ENCODE data around the gene PLA1A. TPM values are rescaled to one million over a fixed set of nuclear protein-coding genes. Genes with fewer than 3 reads are reported as not detected.
"Not testable (repeated sequence)": the region's sequence is repeated elsewhere in the genome, so short reads cannot be mapped to it uniquely, and the experiment has no call there.

Gene PLA1A
- total RNA-seq, 1 donor from 2014 or later, result 1.1 TPM

DNA sequence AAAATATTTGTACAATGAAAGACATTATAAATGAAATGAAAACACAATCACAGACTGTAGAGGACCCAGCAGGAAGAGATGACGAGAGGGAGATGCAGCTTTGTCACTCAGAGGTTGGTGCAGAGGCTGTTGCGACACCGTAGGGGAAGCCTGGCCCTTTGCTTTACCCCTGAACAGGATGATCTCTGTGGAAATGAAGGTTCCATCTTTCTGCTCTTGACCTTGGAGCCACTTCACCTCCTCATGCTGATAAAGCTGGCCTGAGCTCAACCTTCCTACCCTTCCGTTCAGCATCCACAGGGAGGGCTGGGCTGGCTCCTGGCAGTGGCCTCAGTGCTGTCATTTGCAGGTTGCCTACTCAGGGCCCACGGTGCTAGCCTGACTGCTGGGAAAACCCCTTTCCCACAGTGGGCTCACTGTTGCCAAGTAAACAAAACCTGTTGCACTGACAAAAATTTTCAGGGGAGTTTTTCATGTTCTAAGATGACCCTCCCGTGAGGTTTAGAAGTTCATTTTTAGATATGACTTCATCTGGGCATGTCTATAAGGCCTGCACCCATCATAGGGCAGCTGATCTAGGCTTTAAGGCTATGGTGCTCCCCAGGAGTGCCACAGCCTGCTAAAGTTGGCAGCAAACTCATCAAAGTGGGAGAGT, 35.3 kb upstream of the PLA1A start:
- peak; percentile 76 for ATAC-seq (ENCODE audit: low read depth)
- Mint-ChIP-seq H3K27ac (peak overlapping the region; percentile 99), H3K4me1 (peaks cover 78% of the 10 kb centered on the region), H3K27me3 (no peaks in the 10 kb centered on the region), H3K9me3 (no peaks in the 10 kb centered on the region), H3K4me3 (peak overlapping the region; percentile 87), H3K36me3 (ENCODE audit: low read depth) (peaks cover 20% of the 10 kb centered on the region)
- ChIA-PET CTCF (interaction anchor here (0.9 to 2.1 kb wide), 3 partner anchors 18 to 119 kb away, joined by 3 to 12 read pairs (median 4); partner anchors contain the start of gene ADPRH), POLR2A (interaction anchor here (0.6 to 2.2 kb wide), 17 partner anchors 9 to 240 kb away, joined by 3 to 40 read pairs (median 4); partner anchors contain the start of genes ADPRH, COX17, TIMMDC1 and TMEM39A)
- peak; percentile 74 for DNase-seq
- intact Hi-C loops (cut with micrococcal nuclease), result loop anchor here (1.0 kb wide), 9 partner anchors 17 to 532 kb away; partner anchors contain the start of genes ADPRH, ARHGAP31, COX17 and GSK3B
- TF ChIP-seq, protein P1, sequence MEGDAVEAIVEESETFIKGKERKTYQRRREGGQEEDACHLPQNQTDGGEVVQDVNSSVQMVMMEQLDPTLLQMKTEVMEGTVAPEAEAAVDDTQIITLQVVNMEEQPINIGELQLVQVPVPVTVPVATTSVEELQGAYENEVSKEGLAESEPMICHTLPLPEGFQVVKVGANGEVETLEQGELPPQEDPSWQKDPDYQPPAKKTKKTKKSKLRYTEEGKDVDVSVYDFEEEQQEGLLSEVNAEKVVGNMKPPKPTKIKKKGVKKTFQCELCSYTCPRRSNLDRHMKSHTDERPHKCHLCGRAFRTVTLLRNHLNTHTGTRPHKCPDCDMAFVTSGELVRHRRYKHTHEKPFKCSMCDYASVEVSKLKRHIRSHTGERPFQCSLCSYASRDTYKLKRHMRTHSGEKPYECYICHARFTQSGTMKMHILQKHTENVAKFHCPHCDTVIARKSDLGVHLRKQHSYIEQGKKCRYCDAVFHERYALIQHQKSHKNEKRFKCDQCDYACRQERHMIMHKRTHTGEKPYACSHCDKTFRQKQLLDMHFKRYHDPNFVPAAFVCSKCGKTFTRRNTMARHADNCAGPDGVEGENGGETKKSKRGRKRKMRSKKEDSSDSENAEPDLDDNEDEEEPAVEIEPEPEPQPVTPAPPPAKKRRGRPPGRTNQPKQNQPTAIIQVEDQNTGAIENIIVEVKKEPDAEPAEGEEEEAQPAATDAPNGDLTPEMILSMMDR (IDR thresholded peaks at IDR 0.05), result no peak

DNA sequence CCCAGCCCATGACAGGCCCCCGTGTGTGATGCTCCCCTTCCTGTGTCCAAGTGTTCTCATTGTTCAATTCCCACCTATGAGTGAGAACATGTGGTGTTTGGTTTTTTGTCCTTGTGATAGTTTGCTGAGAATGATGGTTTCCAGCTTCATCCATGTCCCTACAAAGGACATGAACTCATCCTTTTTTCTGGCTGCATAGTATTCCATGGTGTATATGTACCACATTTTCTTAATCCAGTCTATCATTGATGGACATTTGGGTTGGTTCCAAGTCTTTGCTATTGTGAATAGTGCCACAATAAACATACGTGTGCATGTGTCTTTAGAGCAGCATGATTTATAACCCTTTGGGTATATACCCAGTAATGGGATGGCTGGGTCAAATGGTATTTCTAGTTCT, 34.4 kb upstream of the PLA1A start:
- peak overlapping the region; percentile 99 for H3K27ac Mint-ChIP-seq
- POLR2A ChIA-PET, result interaction anchor here (0.6 to 2.2 kb wide), 12 partner anchors 10 to 241 kb away, joined by 3 to 40 read pairs (median 8); partner anchors contain the start of genes ADPRH, COX17, TIMMDC1 and TMEM39A

DNA sequence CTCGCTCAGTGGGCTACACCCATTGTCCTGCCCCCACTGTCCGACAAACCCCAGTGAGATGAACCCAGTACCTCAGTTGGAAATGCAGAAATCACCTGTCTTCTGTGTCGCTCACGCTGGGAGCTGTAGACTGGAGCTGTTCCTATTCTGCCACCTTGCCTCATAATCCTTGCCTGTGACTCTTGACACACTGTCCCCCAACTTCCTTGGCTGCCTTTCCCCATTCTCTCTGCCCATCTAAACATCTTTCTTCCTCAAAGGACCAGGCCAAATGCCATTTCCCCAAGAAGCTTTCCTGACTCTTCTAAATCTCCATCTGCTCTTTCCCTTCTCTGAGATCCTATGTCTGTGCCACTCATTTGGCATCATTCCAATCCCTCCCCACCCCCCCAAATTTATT, 28.5 kb upstream of the PLA1A start:
- peaks cover 27% of the 10 kb centered on the region for H3K4me1 Mint-ChIP-seq
- H3K9me3 Mint-ChIP-seq, result no peaks in the 10 kb centered on the region
- TF ChIP-seq, protein P1 (IDR thresholded peaks at IDR 0.05), result no peak
- H3K36me3 Mint-ChIP-seq (ENCODE audit: low read depth), result no peaks in the 10 kb centered on the region
- no peak for ATAC-seq (ENCODE audit: low read depth)
- H3K27me3 Mint-ChIP-seq, result no peaks in the 10 kb centered on the region
- POLR2A ChIA-PET, result interaction anchor here (1.4 to 2.8 kb wide), 2 partner anchors 11 to 13 kb away, joined by 4 to 15 read pairs; partner anchors contain the start of gene ADPRH
- no peak overlapping the region for H3K27ac Mint-ChIP-seq
- CTCF ChIA-PET, result no interaction called here
- DNase-seq, result no peak
- intact Hi-C loops (cut with micrococcal nuclease), result no loop called here
- H3K4me3 Mint-ChIP-seq, result no peak overlapping the region

More for the DNA sequence above, 34.4 kb upstream of the PLA1A start:
- DNase-seq; intact Hi-C loops (cut with micrococcal nuclease); ATAC-seq (ENCODE audit: low read depth); H3K9me3 Mint-ChIP-seq; H3K27me3 Mint-ChIP-seq; H3K4me3 Mint-ChIP-seq: not testable (repeated sequence)
- CTCF ChIA-PET, result interaction anchor here (2.1 kb wide), 1 partner anchor 17 kb away, joined by 12 read pairs; the partner anchor contains the start of gene ADPRH
- Mint-ChIP-seq H3K4me1 (peaks cover 70% of the 10 kb centered on the region), H3K36me3 (ENCODE audit: low read depth) (peaks cover 12% of the 10 kb centered on the region)

DNA sequence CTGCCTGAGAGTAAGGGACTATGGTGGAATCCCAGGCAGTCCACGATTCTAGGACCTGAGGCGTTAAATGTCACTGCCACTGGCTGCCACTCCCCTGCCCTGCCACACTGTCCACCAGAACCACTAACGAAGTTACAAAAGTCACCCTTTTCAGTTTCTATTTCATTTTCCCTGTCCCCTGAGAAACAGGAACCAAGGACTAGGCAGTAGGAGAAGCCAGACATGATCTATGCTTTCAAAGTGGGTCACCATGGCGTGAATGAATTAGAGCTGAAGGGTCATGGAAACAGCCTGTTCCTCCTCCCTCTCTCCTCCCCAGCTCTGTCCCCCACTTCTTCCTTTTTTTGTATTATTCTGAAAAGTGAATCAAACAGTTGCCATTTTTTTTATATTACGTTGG, 27.5 kb upstream of the PLA1A start:
- Mint-ChIP-seq H3K27ac (no peak overlapping the region), H3K27me3 (no peaks in the 10 kb centered on the region), H3K4me3 (no peak overlapping the region), H3K36me3 (ENCODE audit: low read depth) (no peaks in the 10 kb centered on the region), H3K9me3 (no peaks in the 10 kb centered on the region), H3K4me1 (peaks cover 19% of the 10 kb centered on the region)
- ATAC-seq (ENCODE audit: low read depth), result peak; percentile 25
- POLR2A ChIA-PET, result interaction anchor here (1.4 to 2.8 kb wide), 2 partner anchors 10 to 12 kb away, joined by 4 to 15 read pairs; partner anchors contain the start of gene ADPRH
- CTCF ChIA-PET, result no interaction called here
- intact Hi-C loops (cut with micrococcal nuclease), result loop anchor here (1.0 to 10.0 kb wide), 2 partner anchors 10 to 775 kb away; partner anchors contain the start of gene LRRC58
- TF ChIP-seq, protein P1 (IDR thresholded peaks at IDR 0.05), result no peak
- no peak for DNase-seq

DNA sequence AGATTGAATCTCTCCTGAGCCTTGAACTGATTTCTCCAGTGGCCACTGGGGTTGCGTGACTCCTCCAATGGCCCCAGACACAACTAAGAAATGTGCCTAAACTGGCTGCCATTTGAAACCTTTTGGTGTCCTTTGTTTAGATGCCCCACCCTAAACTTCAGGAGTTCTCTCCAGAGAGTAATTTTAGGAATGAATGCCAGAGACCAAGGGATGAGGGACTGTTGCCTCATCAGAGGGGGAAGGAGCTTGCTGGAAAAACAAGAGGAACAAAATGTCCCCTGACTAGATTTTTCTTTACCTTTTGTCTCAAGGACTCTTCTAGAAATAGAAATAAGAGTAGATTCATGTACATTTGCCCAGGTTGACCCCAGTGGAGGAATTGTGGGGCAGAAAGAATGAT, 26.5 kb upstream of the PLA1A start:
- CTCF ChIA-PET, result no interaction called here
- TF ChIP-seq, protein P1 (IDR thresholded peaks at IDR 0.05), result no peak

More for the DNA sequence above, 26.5 kb upstream of the PLA1A start:
- Mint-ChIP-seq H3K4me1 (peaks cover 12% of the 10 kb centered on the region), H3K27me3 (no peaks in the 10 kb centered on the region), H3K27ac (no peak overlapping the region), H3K36me3 (ENCODE audit: low read depth) (no peaks in the 10 kb centered on the region), H3K4me3 (no peak overlapping the region), H3K9me3 (no peaks in the 10 kb centered on the region)
- DNase-seq (no peak), ATAC-seq (ENCODE audit: low read depth) (no peak)
- intact Hi-C loops (cut with micrococcal nuclease), result loop anchor here (10.0 kb wide), 1 partner anchor 774 kb away; the partner anchor contains the start of gene LRRC58
- POLR2A ChIA-PET, result interaction anchor here (2.8 kb wide), 1 partner anchor 9 kb away, joined by 15 read pairs; the partner anchor contains the start of gene ADPRH
